RCC 7860 (cell line): Measurements from ENCODE around the gene GALNT14.
A peak's percentile ranks its signal among the peaks of the same experiment; 100 is the strongest.

Experiments
- DNase-seq: peaks from one replicate; pipeline ENCODE4 v3.0.0-alpha.2; 2015; ENCODE audit warnings: low spot score
- FAIRE-seq: peaks from 2 replicates; lab custom pipeline; 2012; peaks lifted over from hg19 to GRCh38; lab: Jason Lieb, UNC

GALNT14 gene

GRCh38 chr2:31088504-31089195 lies 49.6 kb downstream of the GALNT14 start:
- no peak for DNase-seq
- no peak for FAIRE-seq

GRCh38 chr2:31087491-31087890 lies 50.7 kb downstream of the GALNT14 start:
- DNase-seq (peak; percentile 33), FAIRE-seq (peak; percentile 37)

GRCh38 chr2:31086590-31086989 lies 51.6 kb downstream of the GALNT14 start:
- FAIRE-seq (no peak), DNase-seq (no peak)

- DNase-seq (peak; percentile 89), FAIRE-seq (peak; percentile 97)
Measured at GRCh38 chr2:31083234-31083993, 54.8 kb downstream of the GALNT14 start.

GRCh38 chr2:31082002-31082401 lies 56.2 kb downstream of the GALNT14 start:
- DNase-seq (peak; percentile 8), FAIRE-seq (no peak)

GRCh38 chr2:31081492-31081891 lies 56.7 kb downstream of the GALNT14 start:
- DNase-seq (no peak), FAIRE-seq (peak; percentile 52)

GRCh38 chr2:31080361-31080760 lies 57.9 kb downstream of the GALNT14 start:
- DNase-seq (no peak), FAIRE-seq (peak; percentile 60)

GRCh38 chr2:31079665-31080064 lies 58.6 kb downstream of the GALNT14 start:
- no peak for FAIRE-seq

GRCh38 chr2:31078579-31079105 lies 59.6 kb downstream of the GALNT14 start:
- FAIRE-seq, result peak; percentile 18

More at GRCh38 chr2:31079665-31080064, 58.6 kb downstream of the GALNT14 start:
- DNase-seq, result no peak

GRCh38 chr2:31078011-31078410 lies 60.2 kb downstream of the GALNT14 start:
- no peak for FAIRE-seq
- DNase-seq, result no peak

More at GRCh38 chr2:31078579-31079105, 59.6 kb downstream of the GALNT14 start:
- peak; percentile 15 for DNase-seq

GRCh38 chr2:31075941-31076590 lies 62.2 kb downstream of the GALNT14 start:
- FAIRE-seq (no peak), DNase-seq (peak; percentile 53)

- no peak for DNase-seq
- FAIRE-seq, result no peak
Measured at GRCh38 chr2:31075431-31075830, 62.8 kb downstream of the GALNT14 start.

- DNase-seq (no peak), FAIRE-seq (no peak)
Measured at GRCh38 chr2:31071741-31072140, 66.5 kb downstream of the GALNT14 start.

GRCh38 chr2:31070339-31071125 lies 67.7 kb downstream of the GALNT14 start:
- DNase-seq (no peak), FAIRE-seq (no peak)

GRCh38 chr2:31069643-31070325 lies 68.5 kb downstream of the GALNT14 start:
- FAIRE-seq (no peak), DNase-seq (no peak)

GRCh38 chr2:31067259-31067658 lies 71.0 kb downstream of the GALNT14 start:
- DNase-seq (no peak), FAIRE-seq (no peak)

GRCh38 chr2:31066551-31066950 lies 71.7 kb downstream of the GALNT14 start:
- FAIRE-seq, result no peak
- no peak for DNase-seq

GRCh38 chr2:31066086-31066485 lies 72.2 kb downstream of the GALNT14 start:
- DNase-seq (no peak), FAIRE-seq (no peak)

- DNase-seq, result no peak
- FAIRE-seq, result no peak
Measured at GRCh38 chr2:31065356-31065755, 72.9 kb downstream of the GALNT14 start.

GRCh38 chr2:31060397-31060796 lies 77.8 kb downstream of the GALNT14 start:
- no peak for FAIRE-seq
- no peak for DNase-seq
